Right atrium auricular region (tissue), 2 donors: ENCODE measurements around the gene SDC3. TPM values are rescaled to one million over a fixed set of nuclear protein-coding genes. Genes with fewer than 3 reads are reported as not detected.

ENCODE experiments used
- DNase-seq: peaks from one replicate; pipeline ENCODE4 v3.0.0-alpha.2; 2019; ENCODE audit warnings: low spot score
- H3K27ac ChIP-seq, 2 donors: fragments of 200-600 bp; sonication (generic); 1 replicate in 1 of 2; 2 replicates in 1 of 2; pipeline ENCODE4 v1.5.1; 2016 to 2019
- H3K27me3 ChIP-seq, 2 donors: fragments of 200-600 bp; sonication (generic); one replicate each; pipeline versions ENCODE4 v1.5.1 to v1.6.0; 2017 to 2019
- H3K36me3 ChIP-seq: fragments of 200-600 bp; sonication (generic); one replicate; pipeline ENCODE4 v1.5.1; 2016
- H3K4me1 ChIP-seq, 2 donors: fragments of 200-600 bp; sonication (generic); one replicate each; pipeline versions ENCODE4 v1.5.1 to v1.6.0; 2017 to 2019
- H3K4me3 ChIP-seq, 2 donors: fragments of 200-600 bp; sonication (generic); 1 replicate in 1 of 2; 2 replicates in 1 of 2; pipeline ENCODE4 v1.5.1; 2017 to 2019; ENCODE audit warnings: mild to moderate bottlenecking in 1 of 2, moderate library complexity in 1 of 2
- H3K9me3 ChIP-seq, 2 donors: fragments of 200-600 bp; sonication (generic); one replicate each; pipeline ENCODE4 v1.5.1; 2019
- CTCF ChIP-seq, 2 donors: fragments of 200-600 bp; sonication (generic); IDR thresholded peaks; one replicate each; pipeline ENCODE4 v1.5.1; 2019; ENCODE audit warnings: antibody characterized with exemption in 2 of 2
- total RNA-seq, 2 donors: library from RNA; depleted of rRNA; stranded (reverse); fragments of >200 nt; gene quantifications; one replicate each; pipeline ENCODE4 v1.1.0, GENCODE V29; 2016

The SDC3 gene
- total RNA-seq, 2 donors from 2014 or later: 15.9 to 43.8 TPM

- DNase-seq: no peak
- Histone ChIP-seq H3K4me1 (peaks cover 0 to 38% of the 10 kb centered on the region in 2 donors), H3K27ac (no peak overlapping the region), H3K4me3 (no peak overlapping the region), H3K27me3 (no peaks in the 10 kb centered on the region), H3K36me3 (no peaks in the 10 kb centered on the region), H3K9me3 (no peaks in the 10 kb centered on the region)
- no peak for TF ChIP-seq CTCF (IDR thresholded peaks at IDR 0.05)
These were observed 14.6 kb downstream of the SDC3 start for GRCh38 chr1:30893776-30894507.

- Histone ChIP-seq H3K27ac (no peak overlapping the region), H3K4me1 (peaks cover 0 to 51% of the 10 kb centered on the region in 2 donors), H3K27me3 (no peaks in the 10 kb centered on the region), H3K36me3 (no peaks in the 10 kb centered on the region), H3K9me3 (no peaks in the 10 kb centered on the region), H3K4me3 (no peak overlapping the region)
- no peak for DNase-seq
- no peak for TF ChIP-seq CTCF (IDR thresholded peaks at IDR 0.05)
These were observed 15.9 kb downstream of the SDC3 start for GRCh38 chr1:30892671-30893073.

- Histone ChIP-seq H3K36me3 (no peaks in the 10 kb centered on the region), H3K27ac (no peak overlapping the region), H3K27me3 (no peaks in the 10 kb centered on the region), H3K4me3 (no peak overlapping the region), H3K9me3 (no peaks in the 10 kb centered on the region), H3K4me1 (peaks cover 0 to 55% of the 10 kb centered on the region in 2 donors)
- no peak for DNase-seq
- no peak for TF ChIP-seq CTCF (IDR thresholded peaks at IDR 0.05)
These were observed 17.4 kb downstream of the SDC3 start for GRCh38 chr1:30891227-30891552.

- Histone ChIP-seq H3K27ac (no peak overlapping the region), H3K4me1 (peaks cover 0 to 55% of the 10 kb centered on the region in 2 donors), H3K9me3 (no peaks in the 10 kb centered on the region), H3K4me3 (no peak overlapping the region), H3K36me3 (no peaks in the 10 kb centered on the region), H3K27me3 (no peaks in the 10 kb centered on the region)
- TF ChIP-seq CTCF (IDR thresholded peaks at IDR 0.05): no peak
- no peak for DNase-seq
These were observed 17.9 kb downstream of the SDC3 start for GRCh38 chr1:30890502-30891226.

GRCh38 chr1:30889511-30889910 is 19.0 kb downstream of the SDC3 start:
- no peaks in the 10 kb centered on the region for H3K27me3 ChIP-seq
- H3K4me3 ChIP-seq: no peak overlapping the region
- no peak overlapping the region for H3K27ac ChIP-seq
- peaks cover 0 to 54% of the 10 kb centered on the region in 2 donors for H3K4me1 ChIP-seq
- DNase-seq: no peak
- no peaks in the 10 kb centered on the region for H3K9me3 ChIP-seq
- no peaks in the 10 kb centered on the region for H3K36me3 ChIP-seq
- no peak for TF ChIP-seq CTCF (IDR thresholded peaks at IDR 0.05)
